ENCODE results near the gene WDFY3. TPM values are rescaled to one million over a fixed set of nuclear protein-coding genes. Genes with fewer than 3 reads are reported as not detected.
"Not testable (repeated sequence)": the region's sequence is repeated elsewhere in the genome, so short reads cannot be mapped to it uniquely, and the experiment has no call there.

Gene WDFY3
- total RNA-seq, 1 experiment from 2014 or later: 42.7 TPM

- Histone ChIP-seq H3K27me3 (replicated peaks; ENCODE audit: control insufficient read depth, insufficient read depth, low read length) (no peaks in the 10 kb centered on the region), H3K4me1 (no peaks in the 10 kb centered on the region), H3K4me3 (ENCODE audit: low read depth, low read length) (no peak overlapping the region), H3K36me3 (ENCODE audit: control insufficient read depth, insufficient read depth, low read length) (no peaks in the 10 kb centered on the region; the same call in 1 of the 2 replicates), H3K9me3 (no peaks in the 10 kb centered on the region)
- TF ChIP-seq CTCF (IDR thresholded peaks at IDR 0.05; ENCODE audit: insufficient read depth in 1 of 2, low read depth in 1 of 2, low read length in 1 of 2, severe bottlenecking in 1 of 2, unreplicated experiment in 1 of 2): no peak
- ChIA-PET POLR2A (no interaction called here), CTCF (no interaction called here)
- DNase-seq: no peak
- Mint-ChIP-seq H3K36me3 (ENCODE audit: insufficient read depth, unreplicated experiment) (peaks cover 25% of the 10 kb centered on the region), H3K27ac (ENCODE audit: unreplicated experiment) (no peak overlapping the region), H3K9me3 (ENCODE audit: unreplicated experiment) (no peaks in the 10 kb centered on the region), H3K27me3 (ENCODE audit: insufficient read depth, unreplicated experiment) (no peaks in the 10 kb centered on the region), H3K4me3 (ENCODE audit: unreplicated experiment) (no peak overlapping the region), H3K4me1 (ENCODE audit: low read depth, unreplicated experiment) (no peaks in the 10 kb centered on the region)
- no TSS peak for BruUV-seq (replicated peaks)
- intact Hi-C loops (cut with micrococcal nuclease; ENCODE audit: unreplicated experiment): no loop called here
Measured at GRCh38 chr4:84672177-84672576, 294.3 kb downstream of the WDFY3 start.

- BruUV-seq (replicated peaks): no TSS peak
- no peaks in the 10 kb centered on the region for H3K27me3 ChIP-seq (replicated peaks; ENCODE audit: control insufficient read depth, insufficient read depth, low read length)
- no peaks in the 10 kb centered on the region for H3K27me3 Mint-ChIP-seq (ENCODE audit: insufficient read depth, unreplicated experiment)
- H3K36me3 Mint-ChIP-seq (ENCODE audit: insufficient read depth, unreplicated experiment): peaks cover 21% of the 10 kb centered on the region
- no peaks in the 10 kb centered on the region for H3K4me1 ChIP-seq
- CTCF ChIA-PET: no interaction called here
- no peak for TF ChIP-seq CTCF (IDR thresholded peaks at IDR 0.05; ENCODE audit: insufficient read depth in 1 of 2, low read depth in 1 of 2, low read length in 1 of 2, severe bottlenecking in 1 of 2, unreplicated experiment in 1 of 2)
- H3K27ac Mint-ChIP-seq (ENCODE audit: unreplicated experiment): no peak overlapping the region
- H3K9me3 ChIP-seq: no peaks in the 10 kb centered on the region
- H3K4me1 Mint-ChIP-seq (ENCODE audit: low read depth, unreplicated experiment): no peaks in the 10 kb centered on the region
- H3K9me3 Mint-ChIP-seq (ENCODE audit: unreplicated experiment): no peaks in the 10 kb centered on the region
- no peak for DNase-seq
- H3K4me3 Mint-ChIP-seq (ENCODE audit: unreplicated experiment): no peak overlapping the region
- intact Hi-C loops (cut with micrococcal nuclease; ENCODE audit: unreplicated experiment): no loop called here
- POLR2A ChIA-PET: no interaction called here
- H3K4me3 ChIP-seq (ENCODE audit: low read depth, low read length): no peak overlapping the region
- H3K36me3 ChIP-seq (ENCODE audit: control insufficient read depth, insufficient read depth, low read length): no peaks in the 10 kb centered on the region
Measured at GRCh38 chr4:84669201-84669600, 297.3 kb downstream of the WDFY3 start.

GRCh38 chr4:84666439-84666838 lies 300.1 kb downstream of the WDFY3 start:
- H3K36me3 ChIP-seq (ENCODE audit: control insufficient read depth, insufficient read depth, low read length): no peaks in the 10 kb centered on the region
- ChIA-PET CTCF (no interaction called here), POLR2A (no interaction called here)
- BruUV-seq (replicated peaks): no TSS peak
- H3K4me3 Mint-ChIP-seq (ENCODE audit: unreplicated experiment): no peak overlapping the region
- peaks cover 1% of the 10 kb centered on the region; the same call in 1 of the 2 replicates for H3K4me1 ChIP-seq
- no peaks in the 10 kb centered on the region for H3K9me3 Mint-ChIP-seq (ENCODE audit: unreplicated experiment)
- no peak overlapping the region for H3K27ac Mint-ChIP-seq (ENCODE audit: unreplicated experiment)
- intact Hi-C loops (cut with micrococcal nuclease; ENCODE audit: unreplicated experiment): no loop called here
- DNase-seq: no peak
- no peaks in the 10 kb centered on the region for H3K4me1 Mint-ChIP-seq (ENCODE audit: low read depth, unreplicated experiment)
- H3K27me3 Mint-ChIP-seq (ENCODE audit: insufficient read depth, unreplicated experiment): no peaks in the 10 kb centered on the region
- H3K4me3 ChIP-seq (ENCODE audit: low read depth, low read length): no peak overlapping the region
- no peak for TF ChIP-seq CTCF (IDR thresholded peaks at IDR 0.05; ENCODE audit: insufficient read depth in 1 of 2, low read depth in 1 of 2, low read length in 1 of 2, severe bottlenecking in 1 of 2, unreplicated experiment in 1 of 2)
- H3K27me3 ChIP-seq (replicated peaks; ENCODE audit: control insufficient read depth, insufficient read depth, low read length): no peaks in the 10 kb centered on the region
- peaks cover 12% of the 10 kb centered on the region for H3K36me3 Mint-ChIP-seq (ENCODE audit: insufficient read depth, unreplicated experiment)
- no peaks in the 10 kb centered on the region for H3K9me3 ChIP-seq

- peaks cover 11% of the 10 kb centered on the region for H3K4me1 ChIP-seq
- DNase-seq; intact Hi-C loops (cut with micrococcal nuclease; ENCODE audit: unreplicated experiment); H3K36me3 ChIP-seq (ENCODE audit: control insufficient read depth, insufficient read depth, low read length); H3K27ac Mint-ChIP-seq (ENCODE audit: unreplicated experiment); CTCF ChIA-PET; H3K4me3 ChIP-seq (ENCODE audit: low read depth, low read length); H3K9me3 ChIP-seq; H3K27me3 Mint-ChIP-seq (ENCODE audit: insufficient read depth, unreplicated experiment); H3K27me3 ChIP-seq (replicated peaks; ENCODE audit: control insufficient read depth, insufficient read depth, low read length); POLR2A ChIA-PET; H3K9me3 Mint-ChIP-seq (ENCODE audit: unreplicated experiment); BruUV-seq (replicated peaks); H3K4me3 Mint-ChIP-seq (ENCODE audit: unreplicated experiment): not testable (repeated sequence)
- H3K36me3 Mint-ChIP-seq (ENCODE audit: insufficient read depth, unreplicated experiment): peaks cover 22% of the 10 kb centered on the region
- H3K4me1 Mint-ChIP-seq (ENCODE audit: low read depth, unreplicated experiment): peaks cover 13% of the 10 kb centered on the region
Measured at GRCh38 chr4:84664767-84665166, 301.7 kb downstream of the WDFY3 start.
